Measurements from ENCODE around the gene MAGEA9B.
A peak's percentile ranks its signal among the peaks of the same experiment; 100 is the strongest.
"Not testable (repeated sequence)": the region's sequence is repeated elsewhere in the genome, so short reads cannot be mapped to it uniquely, and the experiment has no call there.

The MAGEA9B gene

GRCh38 chrX:149570668-149571067 is 16.6 kb downstream of the MAGEA9B start:
- DNase-seq, result no peak

GRCh38 chrX:149569770-149570169 is 17.5 kb downstream of the MAGEA9B start:
- no peak for DNase-seq

- DNase-seq, result no peak
These were observed 18.5 kb downstream of the MAGEA9B start for GRCh38 chrX:149568701-149569296.

- no peak for DNase-seq
These were observed 19.4 kb downstream of the MAGEA9B start for GRCh38 chrX:149567621-149568417.

- no peak for DNase-seq
These were observed 23.9 kb downstream of the MAGEA9B start for GRCh38 chrX:149563359-149563758.

GRCh38 chrX:149555251-149555650 is 32.0 kb downstream of the MAGEA9B start:
- not testable (repeated sequence) for DNase-seq

GRCh38 chrX:149551939-149552248 is 35.4 kb downstream of the MAGEA9B start:
- not testable (repeated sequence) for DNase-seq

GRCh38 chrX:149551245-149551938 is 35.9 kb downstream of the MAGEA9B start:
- DNase-seq, result not testable (repeated sequence)

- DNase-seq, result not testable (repeated sequence)
These were observed 36.8 kb downstream of the MAGEA9B start for GRCh38 chrX:149550454-149550853.

GRCh38 chrX:149549701-149550100 is 37.6 kb downstream of the MAGEA9B start, which contains the start of gene HSFX3:
Gene HSFX3 (minus strand): TSS chrX:149549924. CDS start chrX:149549852, 72 bp downstream.
- not testable (repeated sequence) for DNase-seq

- not testable (repeated sequence) for DNase-seq
These were observed 39.5 kb downstream of the MAGEA9B start for GRCh38 chrX:149547782-149548181.

GRCh38 chrX:149546962-149547361 is 40.3 kb downstream of the MAGEA9B start:
- DNase-seq, result not testable (repeated sequence)

GRCh38 chrX:149545545-149546543 is 41.4 kb downstream of the MAGEA9B start:
- DNase-seq, result not testable (repeated sequence)

GRCh38 chrX:149541521-149542047 is 45.7 kb downstream of the MAGEA9B start:
- no peak for DNase-seq

GRCh38 chrX:149540621-149541520 is 46.4 kb downstream of the MAGEA9B start, which contains the start of gene EOLA1:
Gene EOLA1 (plus strand): TSS chrX:149541012. CDS start chrX:149545631, 4,619 bp downstream.
- peak; percentile 87 for DNase-seq

- DNase-seq, result peak; percentile 86
These were observed 47.1 kb downstream of the MAGEA9B start for GRCh38 chrX:149540131-149540620.

- DNase-seq, result peak; percentile 82
These were observed 47.8 kb downstream of the MAGEA9B start for GRCh38 chrX:149539283-149540130.

GRCh38 chrX:149537474-149537873 is 49.8 kb downstream of the MAGEA9B start:
- not testable (repeated sequence) for DNase-seq

GRCh38 chrX:149534926-149535602 is 52.2 kb downstream of the MAGEA9B start:
- DNase-seq, result not testable (repeated sequence)
